ENCODE data around the gene TCP11.

Gene TCP11

GRCh38 chr6:35170891-35171290 is 29.8 kb upstream of the TCP11 start:
- DNase-seq = no peak

- no peak for DNase-seq
These were observed 29.0 kb upstream of the TCP11 start for GRCh38 chr6:35170166-35170565.

- DNase-seq = no peak
These were observed 27.3 kb upstream of the TCP11 start for GRCh38 chr6:35168461-35168861.

- no peak for DNase-seq
These were observed 26.4 kb upstream of the TCP11 start for GRCh38 chr6:35167505-35167904.

- no peak for DNase-seq
These were observed 25.4 kb upstream of the TCP11 start for GRCh38 chr6:35166520-35166919.

GRCh38 chr6:35166116-35166515 is 25.0 kb upstream of the TCP11 start:
- no peak for DNase-seq

GRCh38 chr6:35165630-35166071 is 24.5 kb upstream of the TCP11 start:
- no peak for DNase-seq

GRCh38 chr6:35164868-35165267 is 23.7 kb upstream of the TCP11 start:
- DNase-seq = no peak

- DNase-seq = no peak
These were observed 23.1 kb upstream of the TCP11 start for GRCh38 chr6:35164277-35164676.

GRCh38 chr6:35163836-35164235 is 22.7 kb upstream of the TCP11 start:
- DNase-seq = no peak

- no peak for DNase-seq
These were observed 20.9 kb upstream of the TCP11 start for GRCh38 chr6:35161776-35162607.

- DNase-seq = no peak
These were observed 20.1 kb upstream of the TCP11 start for GRCh38 chr6:35161266-35161665.

- DNase-seq = no peak
These were observed 19.5 kb upstream of the TCP11 start for GRCh38 chr6:35160642-35161041.

GRCh38 chr6:35158520-35158919 is 17.4 kb upstream of the TCP11 start:
- no peak for DNase-seq

GRCh38 chr6:35154947-35155346 is 13.8 kb upstream of the TCP11 start:
- no peak for DNase-seq

- DNase-seq = no peak
These were observed 13.1 kb upstream of the TCP11 start for GRCh38 chr6:35154262-35154661.

GRCh38 chr6:35152067-35152707 is 11.0 kb upstream of the TCP11 start:
- DNase-seq = no peak

GRCh38 chr6:35151466-35151865 is 10.3 kb upstream of the TCP11 start:
- no peak for DNase-seq

GRCh38 chr6:35149891-35150566 is 8.9 kb upstream of the TCP11 start:
- DNase-seq = no peak

GRCh38 chr6:35148167-35148741 is 7.1 kb upstream of the TCP11 start:
- DNase-seq = no peak

- DNase-seq = no peak
These were observed 6.3 kb upstream of the TCP11 start for GRCh38 chr6:35147486-35147885.

GRCh38 chr6:35147026-35147425 is 5.9 kb upstream of the TCP11 start:
- no peak for DNase-seq

GRCh38 chr6:35146453-35146852 is 5.3 kb upstream of the TCP11 start:
- no peak for DNase-seq

All from effector CD8-positive, alpha-beta T cell (primary cell).